ENCODE measurements around the gene TENT5C.
A peak's percentile ranks its signal among the peaks of the same experiment; 100 is the strongest.
"Not testable (repeated sequence)": the region's sequence is repeated elsewhere in the genome, so short reads cannot be mapped to it uniquely, and the experiment has no call there.

The TENT5C gene

DNA sequence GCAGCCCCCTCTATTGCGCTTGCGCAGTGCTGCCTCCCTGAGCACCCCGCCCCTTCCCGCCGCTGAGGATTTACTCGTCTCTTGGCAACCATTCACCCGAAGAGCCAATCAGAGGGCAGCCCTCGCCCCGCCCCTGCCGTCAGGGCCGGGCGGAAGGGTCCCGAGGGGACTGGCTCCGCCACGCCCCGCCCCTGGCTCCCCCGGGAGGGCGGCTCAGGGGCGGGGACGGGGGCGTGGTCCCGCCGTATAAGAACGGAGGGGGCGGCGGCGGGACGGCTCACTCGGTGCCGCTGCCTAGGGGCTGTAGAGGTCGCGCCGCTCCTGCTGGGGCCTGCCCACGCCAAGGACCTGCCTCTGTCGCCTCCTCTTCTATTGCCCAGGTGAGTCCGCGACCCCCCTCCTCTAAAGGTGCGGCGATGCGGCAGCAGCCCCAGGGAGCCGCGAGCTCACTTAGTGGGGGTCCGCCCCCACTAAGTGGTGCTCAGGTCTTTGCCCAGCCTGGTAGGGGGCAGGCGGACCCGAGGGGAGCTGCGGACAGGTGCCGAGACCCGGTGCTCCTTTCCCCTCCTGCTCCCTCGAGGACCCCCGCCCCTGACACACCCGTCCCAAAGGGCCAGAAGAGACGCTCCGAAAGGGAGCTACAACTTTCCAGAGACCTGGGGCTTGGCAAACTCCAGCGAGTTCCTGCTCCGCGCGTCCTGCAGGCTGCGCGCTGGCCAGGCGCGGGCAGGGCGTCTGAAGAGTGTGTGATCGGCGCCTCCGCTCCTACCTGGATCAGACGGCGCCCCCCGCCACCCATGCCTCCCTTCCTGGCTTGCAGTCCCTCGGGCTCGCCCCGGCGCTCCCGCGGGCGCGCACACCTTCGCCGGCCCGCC is at the start of gene TENT5C:
TENT5C (plus strand) TSS at position 275 of the 875 bp plus-strand sequence. CDS start 16,821 bp downstream, outside the sequence.
- peak; percentile 61 for DNase-seq

DNA sequence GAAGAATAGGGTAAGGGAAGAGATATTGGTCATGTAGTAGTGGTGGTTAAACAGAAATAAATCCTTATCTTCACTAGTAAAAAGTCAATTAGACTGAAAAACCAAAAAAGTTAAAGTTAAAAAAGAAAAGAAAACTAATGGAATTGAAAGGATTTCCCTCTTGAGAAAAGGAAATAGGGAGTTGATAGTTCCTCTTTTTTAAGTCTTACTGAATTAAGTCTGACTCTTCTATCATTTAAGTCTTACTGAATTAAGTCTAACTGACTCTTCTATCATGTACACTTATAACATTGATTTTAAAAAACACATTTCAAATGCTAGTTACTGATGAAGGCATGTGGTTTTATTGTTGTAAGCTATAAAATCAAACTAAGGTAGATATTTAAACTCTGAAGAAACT is 49.5 kb upstream of the TENT5C start:
- DNase-seq = no peak

DNA sequence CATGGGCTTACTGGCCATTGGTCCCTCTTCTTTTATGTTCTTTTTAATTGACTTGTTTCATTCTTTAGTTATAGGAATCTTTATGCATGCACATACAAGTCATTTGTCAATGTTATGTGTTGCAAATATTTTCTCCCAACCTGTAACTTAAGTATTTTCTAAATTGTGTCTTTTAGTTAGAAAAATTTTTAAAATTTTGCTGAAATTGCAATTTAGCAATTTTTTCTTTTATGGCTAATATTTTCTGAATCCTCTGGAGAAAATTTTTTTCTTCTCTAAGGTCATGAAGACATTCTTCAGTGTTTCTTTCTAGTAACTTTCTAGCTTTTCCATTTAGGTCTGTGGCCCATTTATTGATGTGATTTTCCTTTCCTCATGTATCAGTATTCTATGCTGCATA is 48.9 kb upstream of the TENT5C start:
- DNase-seq = no peak

DNA sequence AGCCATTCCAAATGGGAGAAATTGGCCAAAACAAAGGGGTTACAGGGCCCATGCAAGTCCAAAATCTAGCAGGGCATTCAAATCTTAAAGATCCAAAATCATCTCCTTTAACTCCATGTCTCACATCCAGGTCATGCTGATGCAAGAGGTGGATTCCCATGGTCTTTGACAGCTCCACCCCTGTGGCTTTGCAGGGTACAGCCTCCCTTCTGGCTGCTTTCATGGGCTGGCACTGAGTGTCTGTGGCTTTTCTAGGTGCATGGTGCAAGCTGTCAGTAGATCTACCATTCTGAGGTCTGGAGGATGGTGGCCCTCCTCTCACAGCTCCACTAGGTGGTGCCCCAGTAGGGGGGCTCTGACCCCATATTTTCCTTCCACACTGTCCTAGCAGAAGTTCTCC is 47.4 kb upstream of the TENT5C start:
- not testable (repeated sequence) for DNase-seq

DNA sequence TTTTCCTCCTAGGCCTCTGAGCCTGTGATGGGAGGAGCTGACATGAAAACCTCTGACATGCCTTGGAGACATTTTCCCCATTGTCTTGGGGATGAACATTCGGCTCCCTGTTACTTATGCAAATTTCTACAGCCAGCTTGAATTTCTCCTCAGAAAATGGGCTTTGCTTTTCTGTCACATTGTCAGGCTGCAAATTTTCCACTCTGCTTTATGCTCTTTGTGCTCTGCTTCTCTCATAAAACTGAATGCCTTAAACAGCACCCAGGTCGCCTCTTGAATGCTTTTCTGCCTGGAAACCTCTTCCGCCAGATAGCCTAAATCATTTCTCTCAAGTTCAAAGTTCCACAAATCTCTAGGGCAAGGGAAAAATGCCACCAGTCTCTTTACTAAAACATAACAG is 46.7 kb upstream of the TENT5C start:
- DNase-seq = no peak

DNA sequence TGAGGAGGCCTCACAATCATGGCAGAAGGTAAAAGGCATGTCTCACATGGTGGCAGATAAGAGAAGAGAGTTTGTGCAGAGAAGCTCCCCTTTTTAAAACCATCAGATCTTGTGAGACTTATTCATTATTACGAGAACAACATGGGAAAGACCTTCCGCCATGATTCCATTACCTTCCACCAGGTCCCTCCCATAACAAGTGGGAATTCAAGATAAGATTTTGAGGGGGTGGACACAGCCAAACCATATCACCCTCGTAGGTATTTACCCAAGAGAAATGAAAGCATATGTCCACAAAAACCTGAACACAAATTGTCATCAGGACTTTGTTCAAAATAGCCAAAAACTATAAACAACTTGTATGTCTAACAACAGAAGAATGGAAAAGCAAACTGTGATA is 45.9 kb upstream of the TENT5C start:
- no peak for DNase-seq

DNA sequence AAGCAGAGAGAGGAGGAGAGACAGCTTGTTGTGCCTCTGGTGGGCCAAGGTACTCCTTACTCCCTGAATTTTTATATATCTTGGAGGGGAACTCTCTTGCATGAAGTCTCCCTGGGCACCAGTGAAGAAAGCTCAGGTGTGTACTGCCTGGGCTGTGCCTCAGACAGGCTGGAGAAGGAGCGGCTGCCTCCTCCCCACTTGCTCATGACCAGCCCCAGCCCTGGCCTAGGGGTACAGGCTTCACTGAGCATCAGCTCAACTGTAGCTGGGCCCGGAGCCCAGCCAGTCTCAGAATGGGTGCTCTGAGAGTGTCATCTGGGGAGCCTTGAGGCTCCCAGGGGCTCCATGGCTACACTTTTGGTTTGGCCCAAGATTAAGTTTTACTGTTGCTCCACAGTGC is 44.8 kb upstream of the TENT5C start:
- DNase-seq = no peak

DNA sequence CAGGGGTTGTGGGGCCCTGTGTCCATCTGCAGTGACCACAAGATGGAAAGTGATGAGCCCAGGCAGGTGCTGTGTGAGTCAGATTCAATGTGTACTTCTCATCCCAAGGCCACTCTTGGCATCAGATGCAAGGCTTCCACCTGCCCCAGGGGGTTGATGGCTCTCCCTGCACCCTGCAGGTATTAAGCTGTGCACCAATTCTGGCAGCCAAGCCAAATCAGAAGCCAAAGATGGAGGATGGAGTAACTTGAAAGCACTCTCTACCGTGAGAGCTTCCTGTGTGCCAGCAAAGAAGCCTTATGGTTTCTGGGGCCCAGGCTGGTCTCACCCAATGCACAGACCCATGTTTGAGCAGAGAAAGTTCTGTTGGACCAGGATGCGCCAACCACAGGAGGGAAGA is 44.3 kb upstream of the TENT5C start:
- no peak for DNase-seq

DNA sequence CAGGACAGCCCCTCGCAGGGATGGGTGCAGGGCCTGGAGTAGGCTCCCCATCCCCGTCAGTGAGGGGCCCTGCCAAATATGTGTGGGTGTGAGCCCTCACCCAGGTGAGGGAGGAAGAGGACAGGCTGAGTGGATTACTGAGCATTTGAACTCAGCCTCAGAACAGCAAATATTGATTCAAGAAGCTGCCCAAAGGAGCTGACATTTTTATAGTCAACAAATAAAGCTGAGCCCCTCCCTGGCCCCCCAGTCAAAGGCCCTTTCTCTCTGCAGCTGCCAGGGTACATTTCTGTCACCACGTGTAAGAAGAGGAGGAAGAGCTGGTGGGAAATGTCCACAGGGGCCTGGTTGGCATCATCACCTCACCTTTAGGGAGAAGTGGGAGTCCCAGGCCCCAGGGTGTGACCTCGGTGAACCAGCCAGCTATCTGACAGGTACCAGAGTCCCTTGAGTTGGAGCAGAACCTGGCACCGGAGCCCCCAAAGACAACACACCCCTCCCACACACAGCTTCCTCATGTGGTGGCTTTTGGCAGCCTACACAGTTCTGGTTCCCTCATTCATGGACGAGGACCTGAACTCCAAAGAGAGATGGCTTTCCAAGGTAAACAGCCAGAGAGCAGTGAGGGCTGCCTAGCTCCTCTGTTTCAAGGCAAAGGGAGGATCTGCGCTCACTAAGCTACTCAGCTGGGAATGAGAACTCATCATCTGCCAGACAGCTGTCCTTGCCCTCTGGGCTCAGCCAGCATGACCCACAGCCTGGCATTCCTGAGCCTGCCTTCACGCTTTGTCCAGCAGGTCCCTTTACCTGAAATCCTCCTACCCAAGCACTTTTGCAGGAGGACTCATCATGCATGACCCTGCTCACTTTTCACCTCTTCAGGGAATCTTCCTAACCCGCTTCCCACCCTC is 43.0 kb upstream of the TENT5C start:
- no peak for DNase-seq

DNA sequence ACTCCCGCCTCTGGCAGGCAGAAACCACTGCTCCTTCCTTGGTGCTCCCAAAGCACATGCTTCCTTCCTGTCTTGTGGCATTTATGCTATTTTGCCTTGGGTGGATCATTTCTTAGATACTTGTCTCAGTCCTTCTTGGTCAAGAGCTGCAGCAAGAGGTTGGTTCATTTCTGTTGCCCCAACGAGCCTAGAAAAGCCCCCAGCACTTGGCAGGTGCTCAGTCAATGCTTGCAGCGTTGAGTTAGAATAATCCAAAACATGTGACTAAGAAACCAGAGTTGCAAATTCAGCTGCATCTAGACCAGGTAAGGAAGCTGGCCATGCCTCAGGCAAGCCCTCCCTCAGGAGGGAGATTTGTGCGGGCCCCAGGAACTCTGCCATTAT is 42.4 kb upstream of the TENT5C start:
- DNase-seq = no peak

DNA sequence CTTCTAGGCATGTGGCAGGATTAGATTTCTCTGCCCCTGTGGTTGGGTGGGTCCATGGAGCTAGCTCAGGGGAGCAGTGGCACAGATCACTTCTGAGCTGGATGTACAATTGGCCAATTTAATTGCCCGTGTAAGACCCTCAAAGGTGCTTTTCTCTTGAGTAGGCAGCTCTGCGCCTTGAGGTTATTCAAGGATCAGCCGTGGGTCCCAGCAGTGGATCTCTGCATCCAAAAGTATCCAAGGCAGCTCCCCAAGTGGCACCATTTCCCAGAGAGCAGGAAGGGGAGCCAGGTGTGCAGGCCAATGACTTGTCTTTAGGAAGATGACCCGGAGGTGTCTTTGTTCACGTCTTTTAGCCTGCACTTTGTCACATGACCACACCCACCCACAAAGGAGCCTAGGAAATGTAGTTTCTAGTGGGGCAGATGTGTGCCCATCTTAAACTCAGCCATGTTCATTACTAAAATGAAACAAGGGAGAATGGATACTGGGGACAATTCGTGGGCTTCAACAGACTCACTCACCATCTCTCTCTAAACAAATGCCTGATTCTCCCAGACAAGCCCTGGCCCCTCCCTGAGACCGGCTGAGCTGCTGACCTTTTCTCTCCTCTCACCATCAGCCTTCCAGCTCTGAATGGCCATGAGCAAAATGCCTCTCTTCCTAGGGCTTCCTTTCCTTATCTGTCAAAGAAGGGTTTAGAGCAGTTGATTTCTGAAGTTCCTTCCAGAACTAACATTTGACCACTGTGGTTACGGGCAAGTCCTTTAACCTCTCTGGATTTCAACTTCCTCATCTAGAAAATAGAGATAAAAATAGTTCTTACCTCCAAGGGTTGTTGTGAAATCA is 41.4 kb upstream of the TENT5C start:
- DNase-seq = no peak

DNA sequence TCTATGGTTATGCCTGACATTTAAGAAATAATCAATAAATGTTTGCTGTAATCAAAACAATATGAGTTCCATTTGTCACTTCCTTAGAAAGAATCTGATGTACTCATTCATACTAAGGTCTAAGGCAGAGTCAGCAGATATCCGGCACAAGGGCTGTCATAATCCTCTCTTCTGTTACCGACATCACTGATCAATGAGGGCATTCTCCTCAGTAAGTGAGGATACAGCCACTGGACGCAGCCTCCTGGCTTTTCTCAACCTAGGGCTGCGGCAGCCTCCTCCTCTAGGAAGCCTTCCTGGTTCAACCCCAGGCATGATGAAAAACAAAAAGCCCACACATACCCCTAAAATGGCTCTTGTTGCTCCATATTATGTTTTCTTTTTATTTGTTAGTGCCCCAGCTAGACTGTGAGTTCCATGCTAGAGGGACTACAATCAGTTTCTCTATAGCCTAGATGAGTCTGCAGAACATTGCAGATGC is 40.7 kb upstream of the TENT5C start:
- no peak for DNase-seq

DNA sequence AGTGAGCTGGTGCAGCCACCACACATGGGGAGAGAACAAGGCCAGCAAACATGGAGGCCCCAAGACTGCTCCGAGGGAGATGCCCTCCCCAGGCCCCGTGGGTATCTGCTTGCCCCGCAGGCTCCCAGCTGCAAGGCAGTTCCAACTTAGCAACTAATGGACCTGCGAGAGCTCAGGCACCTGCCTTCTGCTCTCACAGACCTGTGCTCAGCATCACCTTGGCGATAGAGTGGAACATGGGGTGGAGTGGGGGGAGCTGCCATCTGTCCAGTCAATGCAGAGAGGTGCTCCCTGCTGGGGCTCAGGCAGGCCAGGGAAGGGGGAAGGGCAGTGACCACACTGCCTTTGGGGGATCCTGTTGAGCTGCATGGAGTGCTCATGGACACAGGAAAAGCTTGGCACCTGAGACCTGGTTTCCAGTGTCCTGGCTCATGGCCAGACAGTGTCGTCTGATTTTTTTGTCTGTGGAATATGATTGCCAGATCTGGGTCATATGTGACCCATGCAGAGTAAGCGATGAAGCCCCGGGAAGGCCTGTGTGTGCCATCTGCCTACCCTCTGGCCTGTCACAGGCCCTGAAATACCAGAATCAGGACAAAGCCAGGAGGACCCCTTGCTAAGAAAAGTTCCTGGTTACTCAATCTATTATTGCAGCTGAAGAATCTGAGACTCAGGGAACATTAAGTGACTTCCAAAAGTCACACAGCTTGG is 39.9 kb upstream of the TENT5C start:
- no peak for DNase-seq

DNA sequence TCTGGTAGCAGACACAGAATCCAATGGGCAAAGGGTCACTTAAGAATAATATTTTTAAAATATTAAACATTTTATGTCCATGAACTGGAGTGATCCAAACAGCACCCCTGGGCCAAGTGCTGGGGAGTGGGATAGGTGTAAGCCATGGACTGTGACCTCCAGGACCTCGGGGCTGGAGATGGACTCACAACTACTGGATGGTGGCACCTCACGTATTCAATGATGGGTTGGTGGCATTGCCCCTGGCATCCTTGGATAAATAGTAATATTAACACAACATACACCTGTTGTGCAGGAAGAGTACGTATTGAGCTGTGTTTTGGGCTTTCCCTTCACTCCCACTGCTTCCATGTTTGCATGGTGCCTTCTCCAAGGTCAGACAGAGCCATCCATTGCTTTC is 39.3 kb upstream of the TENT5C start:
- DNase-seq = no peak

DNA sequence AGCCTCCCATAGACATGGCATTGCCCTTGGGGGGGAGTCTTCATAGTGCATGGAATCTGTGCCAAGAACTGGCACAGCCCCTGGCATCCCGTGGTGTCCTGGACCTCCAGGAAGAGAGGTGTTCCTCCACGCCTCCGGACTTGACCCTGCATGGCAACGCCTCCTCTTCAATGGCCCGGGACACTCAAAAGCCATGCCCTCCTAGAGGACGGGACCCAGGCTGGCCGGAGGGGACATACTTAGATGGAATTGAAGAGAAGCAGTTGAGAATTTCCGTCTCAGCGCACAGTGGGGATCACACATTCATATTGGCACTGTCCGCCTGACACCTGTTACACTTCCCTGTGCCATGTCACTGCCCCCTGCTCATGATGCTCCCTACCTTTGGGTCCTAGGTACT is 38.4 kb upstream of the TENT5C start:
- no peak for DNase-seq

DNA sequence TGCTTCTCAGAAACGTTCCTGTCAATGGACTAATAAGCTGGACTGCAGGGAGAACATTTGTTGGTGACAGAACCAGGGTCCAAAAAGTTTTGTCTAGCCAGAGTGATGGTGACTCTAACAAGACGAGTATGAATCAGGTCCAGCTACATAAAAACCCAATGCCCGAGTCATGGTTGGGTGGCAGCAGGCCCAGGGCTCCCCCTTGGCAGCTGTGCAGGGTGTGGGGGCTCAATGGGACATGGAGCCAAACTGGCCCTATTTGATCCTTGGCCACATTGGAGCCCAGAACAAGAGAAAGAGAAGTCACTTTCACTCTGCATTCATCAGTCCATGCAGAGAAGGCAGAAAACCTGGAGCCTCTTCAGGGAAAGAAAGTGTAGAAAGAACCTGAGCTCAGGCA is 37.9 kb upstream of the TENT5C start:
- DNase-seq = no peak

DNA sequence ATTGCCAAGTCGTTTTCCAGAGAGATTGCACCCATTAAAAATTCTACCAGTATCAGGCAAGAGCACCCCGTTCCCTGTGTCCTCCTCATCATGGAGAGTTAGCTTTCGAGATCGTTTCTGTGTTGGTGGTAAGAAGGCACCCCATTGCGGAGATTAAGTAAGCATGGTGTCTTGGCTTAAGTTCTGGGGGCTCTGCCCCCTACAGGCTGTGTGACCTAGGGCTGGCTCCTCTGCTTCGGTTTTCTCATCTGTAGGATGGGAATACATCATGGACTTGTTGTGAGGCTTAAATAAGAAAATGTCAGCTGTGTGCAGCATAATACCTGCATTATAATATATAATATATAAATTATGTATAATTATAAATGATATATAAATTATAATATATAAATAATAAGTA is 36.8 kb upstream of the TENT5C start:
- DNase-seq = no peak

DNA sequence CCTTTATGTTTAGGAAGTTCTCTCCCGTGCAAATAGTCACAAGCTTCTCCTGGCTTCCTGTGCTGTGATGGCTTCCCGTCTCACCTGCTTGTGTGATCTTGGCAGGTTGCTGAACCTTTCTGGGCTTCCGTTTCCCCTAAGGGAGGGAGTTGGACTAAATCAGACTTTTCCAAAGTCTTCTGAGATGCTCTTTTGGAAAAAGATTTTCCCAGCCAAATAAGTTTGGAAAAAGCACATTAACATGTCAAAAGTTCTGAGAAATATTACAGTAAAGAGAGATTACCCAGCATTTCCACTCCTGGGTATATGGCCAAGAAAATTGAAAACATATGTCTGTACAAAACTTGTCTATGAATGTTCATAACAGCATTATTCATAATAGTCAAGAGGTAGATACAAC is 36.0 kb upstream of the TENT5C start:
- no peak for DNase-seq

DNA sequence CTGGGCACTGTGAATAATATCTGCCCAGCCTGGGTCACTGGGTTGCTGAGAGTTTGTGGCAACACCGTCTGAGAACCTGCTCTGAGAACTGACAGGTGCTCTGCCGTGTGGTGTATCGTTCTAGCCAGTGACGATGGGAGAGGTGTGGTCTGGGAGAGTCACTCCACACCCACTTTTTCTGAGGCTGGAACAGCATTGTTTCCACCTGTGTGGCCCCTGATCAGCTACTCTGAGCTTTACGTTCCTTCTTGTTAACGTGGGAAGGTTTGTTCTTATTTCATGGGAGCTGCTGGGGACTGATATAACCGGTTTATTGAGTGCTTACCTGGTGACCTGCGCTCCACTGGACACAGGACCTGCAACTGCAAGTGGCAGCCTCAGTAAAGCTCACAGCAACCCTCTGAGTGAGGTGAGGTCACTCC is 34.8 kb upstream of the TENT5C start:
- DNase-seq = no peak

DNA sequence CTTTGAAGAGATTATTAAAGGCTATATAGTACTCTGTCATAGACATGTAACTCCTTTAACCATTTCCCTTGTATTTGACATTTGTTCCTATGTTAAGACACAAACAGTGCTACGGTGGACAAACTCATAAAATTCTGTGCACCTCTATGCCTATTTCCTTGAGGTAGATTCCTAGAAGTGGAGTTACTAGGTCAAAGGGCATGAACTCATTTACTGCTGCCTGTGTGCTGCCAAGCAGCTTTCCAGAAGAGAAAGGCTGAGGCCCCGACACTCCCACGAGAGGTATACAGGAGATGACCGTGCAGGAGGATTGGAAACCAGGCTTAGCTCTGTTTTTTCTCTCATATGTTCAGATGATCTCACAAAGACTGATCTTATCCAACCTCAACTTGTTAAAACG is 34.4 kb upstream of the TENT5C start:
- no peak for DNase-seq

DNA sequence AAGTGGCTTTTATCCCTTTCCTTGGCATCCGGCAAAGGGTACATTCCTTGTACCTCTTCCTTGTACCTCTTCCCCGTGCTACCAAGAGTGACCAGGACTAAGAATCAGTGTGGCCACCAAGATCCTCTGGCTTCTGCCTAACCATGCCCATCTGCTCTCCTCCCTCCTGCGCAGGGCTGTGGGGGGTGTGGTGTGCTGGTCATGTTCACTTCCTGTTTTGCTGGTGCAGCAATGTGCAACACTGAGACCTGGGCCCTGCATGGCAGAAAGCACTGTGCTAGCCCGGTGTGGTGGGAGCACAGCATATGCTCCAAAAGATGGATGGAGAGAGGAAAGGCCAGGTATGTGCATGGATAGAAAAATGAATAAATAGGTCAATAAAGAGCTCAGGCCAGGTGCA is 33.3 kb upstream of the TENT5C start:
- no peak for DNase-seq

DNA sequence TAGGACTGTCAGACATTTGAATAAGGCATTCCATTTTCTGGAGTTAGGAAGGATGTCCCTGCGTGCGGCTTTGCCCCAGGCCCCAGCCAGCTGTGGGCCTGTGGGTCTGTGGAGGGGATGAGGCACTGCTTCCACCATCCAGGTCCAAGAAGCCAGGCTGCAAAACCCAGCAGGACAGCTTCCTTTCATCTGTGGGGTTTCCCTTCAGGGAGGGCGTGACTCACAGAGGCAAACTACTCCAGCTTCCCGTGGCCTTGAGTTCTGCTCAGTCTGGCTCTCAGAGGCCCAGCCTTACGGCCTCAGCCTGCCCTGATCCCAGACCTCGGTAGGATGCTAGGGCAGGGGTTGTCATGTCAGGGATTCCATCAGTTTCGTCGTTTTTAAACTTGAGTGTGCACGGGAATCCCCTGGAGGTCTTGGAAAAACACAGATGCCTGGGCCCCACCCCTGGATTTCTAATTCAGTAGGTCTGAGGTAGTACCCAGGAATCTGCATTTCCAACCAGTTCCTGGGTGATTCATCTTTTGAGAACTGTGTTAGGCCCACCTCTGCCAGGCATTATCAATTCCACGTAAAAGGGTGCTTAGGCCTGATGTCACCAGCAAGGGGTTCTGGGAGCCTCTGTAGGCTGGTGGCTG is 32.3 kb upstream of the TENT5C start:
- DNase-seq = no peak

Data from NCI-H2081 treated with DMSO at 0.1 percent for 48 hours (cell line).